Fibroblast of mammary gland (primary cell): Measurements from ENCODE around the gene SF1.

Experiments used
- DNase-seq: peaks from one replicate; pipeline ENCODE4 v3.0.0-alpha.2; 2010; ENCODE audit warnings: low read depth
- H3K4me3 ChIP-seq: 2 replicates; pipeline ENCODE4 v1.5.1; 2011; ENCODE audit warnings: low read depth, mild to moderate bottlenecking, low read length, moderate library complexity; ENCODE audit not compliant: control insufficient read depth
- CTCF ChIP-seq: conservative IDR thresholded peaks from 2 replicates; pipeline ENCODE4 v1.5.1; 2011; ENCODE audit warnings: low read depth, low read length, inconsistent platforms; ENCODE audit not compliant: control insufficient read depth, insufficient read depth

The SF1 gene

GRCh38 chr11:64718780-64719124, 59.6 kb downstream of the SF1 start:
- H3K4me3 ChIP-seq, result no peak overlapping the region
- no peak for DNase-seq
- no peak for TF ChIP-seq CTCF

- DNase-seq, result no peak
- TF ChIP-seq CTCF, result no peak
- H3K4me3 ChIP-seq, result no peak overlapping the region
Measured at GRCh38 chr11:64718084-64718779, 60.1 kb downstream of the SF1 start.

- H3K4me3 ChIP-seq, result no peak overlapping the region
- no peak for DNase-seq
- TF ChIP-seq CTCF, result no peak
Measured at GRCh38 chr11:64717268-64717578, 61.1 kb downstream of the SF1 start.

- DNase-seq, result no peak
- TF ChIP-seq CTCF, result no peak
- no peak overlapping the region for H3K4me3 ChIP-seq
Measured at GRCh38 chr11:64716473-64717267, 61.7 kb downstream of the SF1 start.

DNA sequence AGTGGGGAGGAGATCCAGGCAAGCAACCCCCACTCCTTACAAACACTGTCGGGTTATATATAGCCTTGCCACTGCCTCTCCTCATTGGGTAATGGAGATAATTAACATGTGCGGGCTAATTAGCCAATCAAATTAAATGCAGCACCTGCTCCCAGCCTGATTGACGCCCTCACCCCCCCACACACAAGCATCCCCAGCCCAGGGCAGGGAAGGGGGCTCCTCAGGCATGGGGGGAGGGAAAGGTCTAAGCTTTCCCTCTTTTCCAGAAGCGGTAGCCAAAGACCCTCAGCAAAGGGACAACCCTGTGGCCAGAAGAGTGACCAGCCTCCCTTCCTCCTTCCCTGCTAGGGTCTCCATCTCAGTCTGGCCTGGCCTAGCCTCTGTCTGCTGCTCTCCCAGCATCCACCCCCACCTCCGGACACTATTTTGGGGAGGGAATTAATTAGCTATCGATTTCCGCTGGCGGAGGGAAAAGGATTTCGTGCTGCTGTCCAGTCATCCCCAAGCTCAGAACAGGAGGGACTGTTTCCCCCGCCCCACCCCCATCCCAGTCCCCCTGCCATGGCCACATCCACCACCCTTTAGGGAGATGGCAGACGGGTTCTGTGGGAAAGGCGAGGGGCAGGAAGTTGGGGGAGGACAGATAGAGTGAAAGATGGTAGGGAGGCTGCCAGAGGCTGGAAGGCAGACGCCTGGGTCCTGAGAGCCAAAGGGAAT, 62.4 kb downstream of the SF1 start:
- no peak overlapping the region for H3K4me3 ChIP-seq
- DNase-seq, result no peak
- TF ChIP-seq CTCF, result no peak

GRCh38 chr11:64715110-64715509, 63.2 kb downstream of the SF1 start:
- TF ChIP-seq CTCF, result no peak
- DNase-seq, result no peak
- H3K4me3 ChIP-seq, result no peak overlapping the region
